ENCODE measurements around the gene CCDC197. TPM values are rescaled to one million over a fixed set of nuclear protein-coding genes. Genes with fewer than 3 reads are reported as not detected.

The CCDC197 gene
- total and polyA plus RNA-seq, 2 of the 4 experiments (the other 2 are of a cell fraction) = not detected

GRCh38 chr14:94031161-94031882 is 34.2 kb downstream of the CCDC197 start:
- no peak overlapping the region for H3K23ac ChIP-seq (ENCODE audit: low read depth, low read length)
- in situ Hi-C loops (cut with MboI; ENCODE audit: low sequenced_read_pairs) = no loop called here
- no peak overlapping the region for H4K5ac ChIP-seq (ENCODE audit: low read depth, low read length)
- no peak overlapping the region for H2BK120ac ChIP-seq (ENCODE audit: low read depth, low read length)
- DNase-seq = no peak
- H3K27me3 ChIP-seq (ENCODE audit: control insufficient read depth, insufficient read depth, low read length) = no peaks in the 10 kb centered on the region
- no peak overlapping the region for H2AK5ac ChIP-seq (ENCODE audit: low read depth, low read length)
- 0 out of 4 replicates have a peak, but pooled peaks cover 0 to 4% of the 10 kb centered on the region in 2 experiments for H3K79me1 ChIP-seq (ENCODE audit: low read depth in 1 of 2, low read length in 2 of 2)
- ChIA-PET POLR2A (ENCODE audit: unreplicated experiment) (no interaction called here), CTCF (interaction anchor here (0.6 to 6.7 kb wide), 2 partner anchors 105 to 149 kb away, joined by 3 to 68 read pairs; no protein-coding TSS in a partner anchor)
- BruUV-seq (replicated peaks) = no TSS peak
- no peak overlapping the region for H2AFZ ChIP-seq (replicated peaks; ENCODE audit: low read length, poor library complexity)
- H2BK20ac ChIP-seq (ENCODE audit: low read depth, low read length) = no peak overlapping the region
- no peaks in the 10 kb centered on the region for H3K36me3 ChIP-seq (ENCODE audit: control insufficient read depth, insufficient read depth, low read length)
- H4K8ac ChIP-seq (ENCODE audit: low read depth in 2 of 2, low read length in 2 of 2) = no peak overlapping the region
- no peak overlapping the region for H3K4me3 ChIP-seq (ENCODE audit: insufficient read depth, low read depth, low read length)
- no peak overlapping the region for H3K4ac ChIP-seq (ENCODE audit: low read depth, low read length)
- no peak overlapping the region for H2BK5ac ChIP-seq (ENCODE audit: low read depth, low read length, poor library complexity, severe bottlenecking)
- intact Hi-C loops (cut with micrococcal nuclease) = no loop called here
- H3K18ac ChIP-seq (ENCODE audit: low read depth, low read length) = no peak overlapping the region
- H3K4me1 ChIP-seq (ENCODE audit: control insufficient read depth, insufficient read depth, low read length) = no peaks in the 10 kb centered on the region; the same call in 1 of the 2 replicates
- H3K56ac ChIP-seq (ENCODE audit: extremely low read depth, insufficient read depth, low read length) = no peak overlapping the region
- H3K4me2 ChIP-seq (ENCODE audit: low read depth, low read length) = no peak overlapping the region
- H3K14ac ChIP-seq (replicated peaks; ENCODE audit: low read depth, low read length) = no peak overlapping the region
- ATAC-seq (ENCODE audit: low read depth) = no peak
- 0 out of 2 replicates have a peak, but pooled peaks cover 5% of the 10 kb centered on the region for H3K9me1 ChIP-seq (ENCODE audit: insufficient read depth, low read length)
- dilution Hi-C loops (cut with HindIII; ENCODE audit: low sequenced_read_pairs, unreplicated experiment) = no loop called here
- no peak overlapping the region for H2BK15ac ChIP-seq (ENCODE audit: low read depth, low read length)
- H3K9me3 ChIP-seq (ENCODE audit: control insufficient read depth, insufficient read depth, low read length) = no peaks in the 10 kb centered on the region
- H4K91ac ChIP-seq (ENCODE audit: insufficient read depth, low read depth, low read length) = no peak overlapping the region
- no peaks in the 10 kb centered on the region for H4K20me1 ChIP-seq (ENCODE audit: insufficient read depth, low read length)
- no peak overlapping the region for H3K9ac ChIP-seq (ENCODE audit: low read depth, low read length)
- H3K27ac ChIP-seq (ENCODE audit: insufficient read depth, low read length) = no peak overlapping the region
- TF ChIP-seq NFE2L2 (IDR thresholded peaks at IDR 0.05; ENCODE audit: low read depth, low read length) (no peak), POLR2A (IDR thresholded peaks at IDR 0.05; ENCODE audit: low read depth, low read length) (no peak), USF2 (IDR thresholded peaks at IDR 0.05; ENCODE audit: low read depth, low read length) (no peak), BHLHE40 (IDR thresholded peaks at IDR 0.05; ENCODE audit: low read depth, low read length) (no peak), RCOR1 (IDR thresholded peaks at IDR 0.05; ENCODE audit: insufficient replicate concordance, low read length) (no peak), ELK1 (IDR thresholded peaks at IDR 0.05; ENCODE audit: borderline replicate concordance, low read depth, low read length) (no peak), CEBPB (IDR thresholded peaks at IDR 0.05; ENCODE audit: low read depth, low read length) (no peak), RFX5 (IDR thresholded peaks at IDR 0.05; ENCODE audit: low read depth, low read length) (no peak), MAZ (IDR thresholded peaks at IDR 0.05; ENCODE audit: borderline replicate concordance, low read depth, low read length) (no peak), CTCF (conservative IDR thresholded peaks at IDR 0.05; ENCODE audit: low read depth, low read length) (no peak)
- no peak overlapping the region for H2AK9ac ChIP-seq (replicated peaks; ENCODE audit: low read depth, low read length, poor library complexity)
- 100% methylated on average over 1 of the region's 8 CpGs; no CpG with 5 or more reads in 1 of the 2 experiments for WGBS, 2 experiments (ENCODE audit: extremely low coverage in 2 of 2, insufficient read length in 1 of 2)

Data from IMR-90 (cell line).